Esophagus muscularis mucosa (tissue), 4 donors: Measurements from ENCODE around the gene MMADHC.

Experiments used
- CTCF ChIP-seq, 3 experiments: fragments of 200-600 bp in 2 of 3; fragments of 450-650 bp in 1 of 3; sonication (generic) in 2 of 3; IDR thresholded peaks; one replicate each; pipeline ENCODE4 v1.5.1; 2017 to 2019; ENCODE audit warnings: antibody characterized with exemption in 3 of 3, mild to moderate bottlenecking in 2 of 3, moderate library complexity in 1 of 3
- EP300 ChIP-seq: sonication (generic); formaldehyde crosslinking; IDR thresholded peaks from one replicate; pipeline ENCODE4 v1.6.1; 2017; ENCODE audit warnings: antibody characterized with exemption
- POLR2A ChIP-seq: fragments of 450-650 bp; IDR thresholded peaks from one replicate; pipeline ENCODE4 v1.6.1; 2017; ENCODE audit warnings: antibody characterized with exemption, moderate library complexity, mild to moderate bottlenecking, low read depth
- POLR2AphosphoS5 ChIP-seq, 2 donors: sonication (generic); formaldehyde crosslinking; IDR thresholded peaks; one replicate each; pipeline ENCODE4 v1.6.1; 2017; ENCODE audit warnings: antibody characterized with exemption in 2 of 2

GRCh38 chr2:149586898-149587219, 716 bp downstream of the MMADHC start:
- TF ChIP-seq POLR2AphosphoS5 (IDR thresholded peaks at IDR 0.05) (no peak), CTCF (IDR thresholded peaks at IDR 0.05) (no peak), EP300 (no peak), POLR2A (no peak)
